GM19372 (cell line): ENCODE results near the gene ZNF473.
"Not testable (repeated sequence)": the region's sequence is repeated elsewhere in the genome, so short reads cannot be mapped to it uniquely, and the experiment has no call there.

Experiments
- ATAC-seq: cut with Tn5 transposase; IDR thresholded peaks from one replicate; pipeline ENCODE4 v1.9.1; 2021; ENCODE audit warnings: mild to moderate bottlenecking, low read depth, moderate library complexity; ENCODE audit not compliant: unreplicated experiment

Gene ZNF473

GRCh38 chr19:50091786-50092185 lies 66.0 kb downstream of the ZNF473 start:
- not testable (repeated sequence) for ATAC-seq

DNA sequence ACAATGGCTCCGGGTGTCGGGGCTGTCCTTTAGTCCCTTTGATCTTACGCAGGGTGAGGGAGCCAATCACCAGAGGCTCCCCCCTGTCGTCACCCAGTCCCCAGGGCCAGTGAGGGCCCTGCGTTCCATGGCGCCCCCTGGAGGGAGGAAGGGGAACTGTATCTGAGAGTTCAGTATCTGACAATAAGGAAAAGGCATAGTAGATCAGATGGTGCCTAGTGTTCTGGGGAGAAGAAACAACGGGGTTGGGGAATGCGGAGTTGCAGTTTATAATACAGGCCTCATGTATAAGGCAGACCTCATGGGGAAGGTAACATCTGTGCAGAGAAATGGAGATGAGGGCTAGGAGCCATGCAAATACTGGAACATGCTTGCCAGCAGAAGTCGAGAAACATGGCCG lies 66.8 kb downstream of the ZNF473 start:
- not testable (repeated sequence) for ATAC-seq

DNA sequence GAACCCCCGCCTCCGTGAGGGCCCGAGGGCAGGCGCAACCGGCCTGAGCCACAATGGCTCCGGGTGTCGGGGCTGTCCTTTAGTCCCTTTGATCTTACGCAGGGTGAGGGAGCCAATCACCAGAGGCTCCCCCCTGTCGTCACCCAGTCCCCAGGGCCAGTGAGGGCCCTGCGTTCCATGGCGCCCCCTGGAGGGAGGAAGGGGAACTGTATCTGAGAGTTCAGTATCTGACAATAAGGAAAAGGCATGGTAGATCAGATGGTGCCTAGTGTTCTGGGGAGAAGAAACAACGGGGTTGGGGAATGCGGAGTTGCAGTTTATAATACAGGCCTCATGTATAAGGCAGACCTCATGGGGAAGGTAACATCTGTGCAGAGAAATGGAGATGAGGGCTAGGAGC lies 72.1 kb downstream of the ZNF473 start:
- not testable (repeated sequence) for ATAC-seq

GRCh38 chr19:50098892-50099291 lies 73.1 kb downstream of the ZNF473 start:
- not testable (repeated sequence) for ATAC-seq

DNA sequence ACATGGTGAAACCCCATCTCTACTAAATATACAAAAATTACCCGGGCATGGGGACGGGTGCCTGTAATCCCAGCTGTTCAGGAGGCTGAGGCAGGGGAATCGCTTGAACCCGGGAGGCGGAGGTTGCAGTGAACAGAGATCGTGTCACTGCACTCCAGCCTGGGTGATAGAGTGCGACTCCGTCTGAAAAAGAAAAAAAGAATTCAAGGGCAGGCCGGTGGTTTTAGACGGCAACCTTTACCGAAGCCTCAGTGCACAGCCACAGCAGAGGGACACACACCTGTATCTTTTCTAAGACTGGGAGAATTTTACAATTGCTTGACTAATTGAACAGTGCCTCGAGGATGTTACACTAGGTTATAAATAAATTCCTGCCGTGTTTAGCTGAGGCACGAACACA lies 73.9 kb downstream of the ZNF473 start:
- ATAC-seq: not testable (repeated sequence)

- ATAC-seq: not testable (repeated sequence)
These were observed 75.1 kb downstream of the ZNF473 start for GRCh38 chr19:50100946-50101345.
